Psoas muscle (tissue), 8 donors: ENCODE results near the gene TRIM36. TPM values are rescaled to one million over a fixed set of nuclear protein-coding genes. Genes with fewer than 3 reads are reported as not detected.

ENCODE experiments used
- ATAC-seq, 4 donors: fragments of 200-7000 bp; cut with Tn5 transposase; one replicate each; pipeline ENCODE4 v1.9.1; 2020; ENCODE audit warnings: moderate library complexity in 3 of 4, mild to moderate bottlenecking in 2 of 4
- DNase-seq, 2 donors: peaks; one replicate each; pipeline ENCODE4 v3.0.0-alpha.2; 2020
- H3K27ac ChIP-seq: fragments of 200-600 bp; one replicate; pipeline ENCODE4 v1.8.0; 2022
- H3K27me3 ChIP-seq, 3 donors: fragments of 200-600 bp in 1 of 3; one replicate each; pipeline versions ENCODE4 v1.6.1 to v1.8.0; 2013 to 2022; ENCODE audit warnings: low read length in 2 of 3, mild to moderate bottlenecking in 2 of 3, moderate library complexity in 1 of 3; ENCODE audit not compliant: insufficient read depth in 3 of 3
- H3K36me3 ChIP-seq, 2 donors: fragments of 200-600 bp in 1 of 2; one replicate each; pipeline versions ENCODE4 v1.6.1 to v1.8.0; 2013 to 2022; ENCODE audit warnings: low read depth in 1 of 2, mild to moderate bottlenecking in 1 of 2, moderate library complexity in 1 of 2; ENCODE audit not compliant: insufficient read depth in 1 of 2
- H3K4me1 ChIP-seq: fragments of 200-600 bp; one replicate; pipeline ENCODE4 v1.8.0; 2022
- H3K4me3 ChIP-seq: fragments of 200-600 bp; one replicate; pipeline ENCODE4 v1.8.0; 2022; ENCODE audit warnings: mild to moderate bottlenecking
- H3K9me3 ChIP-seq: fragments of 200-600 bp; one replicate; pipeline ENCODE4 v1.8.0; 2022
- CTCF ChIP-seq: fragments of 200-600 bp; IDR thresholded peaks from one replicate; pipeline ENCODE4 v1.8.0; 2022; ENCODE audit warnings: antibody characterized with exemption
- WGBS, 3 donors: extraction: QIAGEN DNeasy Blood & Tissue Kit; methylation state at CpG; one replicate each; pipeline versions ENCODE4 v1.1.6 to v1.1.7; 2013; 5-methylcytosine and 5-hydroxymethylcytosine counted together
- intact Hi-C, 2 donors: fragments of 100-400 bp; cut with DNase I; formaldehyde crosslinking; loops; one replicate each; pipeline versions ENCODE4 v1.11.0 to v1.14.2; 2022
- polyA plus RNA-seq, 3 donors: library from polyadenylated mRNA; stranded (reverse); fragments of 200-250 nt; gene quantifications; one replicate each; pipeline ENCODE4 v1.2.3, GENCODE V29; 2013
- total RNA-seq, 4 donors: library from RNA; stranded (reverse); fragmentation: NEBNext Ultra II Directional in 2 of 4; extraction: Animal tissue kit (Norgen Biotek cat#: 25700) in 2 of 4; gene quantifications; one replicate each; pipeline versions ENCODE4 v1.2.1 to v1.2.4, GENCODE V29; 2021 to 2023
- donor health status: healthy with polysubstance abuse.
- donor health status: DM: no; HTN: no; CAD: no; lungs with moderate emphysema.
- donor health status: Bipolar disorder and iron deficiency.
- donor health status: healthy.
- donor health status: DM: yes; HTN: yes; CAD: no.
- donor health status: DM: no; HTN: no; CAD: no.
- donor health status: DM: no; HTN: no; CAD: no.
- donor health status: DM: yes; HTN: yes; CAD: no.

TRIM36 gene
- total and polyA plus RNA-seq, 7 donors, result 0.04 to 0.75 (median 0.47) TPM; not detected in 2

GRCh38 chr5:115170134-115170928, 623 bp upstream of the TRIM36 start:
- 2 to 3% (median 2%) methylated on average over 55 to 69 of the region's 69 CpGs for WGBS, 3 donors
- no peak overlapping the region for H3K27ac ChIP-seq
- intact Hi-C loops, result no loop called here
- no peak for TF ChIP-seq CTCF
- DNase-seq, result no peak
- peak; percentile 63 to 77 (median 65) for ATAC-seq
- H3K4me1 ChIP-seq, result no peaks in the 10 kb centered on the region
- peaks cover 0 to 33% (median 7%) of the 10 kb centered on the region in 3 donors for H3K27me3 ChIP-seq
- peak overlapping the region; percentile 83 for H3K4me3 ChIP-seq
- no peaks in the 10 kb centered on the region for H3K9me3 ChIP-seq
- H3K36me3 ChIP-seq, result no peaks in the 10 kb centered on the region

GRCh38 chr5:115168829-115169486, 750 bp downstream of the TRIM36 start:
- H3K9me3 ChIP-seq, result no peaks in the 10 kb centered on the region
- peak in 1 of 4 donors; percentile 28 for ATAC-seq
- H3K27me3 ChIP-seq, result peaks cover 0 to 44% (median 7%) of the 10 kb centered on the region in 3 donors

GRCh38 chr5:115166744-115167393, 2.8 kb downstream of the TRIM36 start:
- 93 to 98% (median 96%) methylated on average over 12 of the region's 12 CpGs for WGBS, 3 donors

More at GRCh38 chr5:115168829-115169486, 750 bp downstream of the TRIM36 start:
- H3K4me1 ChIP-seq, result no peaks in the 10 kb centered on the region
- intact Hi-C loops, result no loop called here
- 2 to 3% (median 2%) methylated on average over 41 of the region's 41 CpGs for WGBS, 3 donors
- H3K4me3 ChIP-seq, result peak overlapping the region; percentile 83
- DNase-seq, result no peak
- TF ChIP-seq CTCF, result no peak
- no peaks in the 10 kb centered on the region for H3K36me3 ChIP-seq
- H3K27ac ChIP-seq, result peak overlapping the region; percentile 47

GRCh38 chr5:115165790-115166189, 3.9 kb downstream of the TRIM36 start:
- peaks cover 0 to 43% (median 7%) of the 10 kb centered on the region in 3 donors for H3K27me3 ChIP-seq
- ATAC-seq, result no peak
- no peaks in the 10 kb centered on the region for H3K36me3 ChIP-seq
- 56 to 82% (median 70%) methylated on average over 5 of the region's 5 CpGs for WGBS, 3 donors
- no peak for DNase-seq
- intact Hi-C loops, result no loop called here
- H3K4me3 ChIP-seq, result no peak overlapping the region
- no peaks in the 10 kb centered on the region for H3K9me3 ChIP-seq
- no peak overlapping the region for H3K27ac ChIP-seq
- H3K4me1 ChIP-seq, result no peaks in the 10 kb centered on the region
- TF ChIP-seq CTCF, result no peak

More at GRCh38 chr5:115166744-115167393, 2.8 kb downstream of the TRIM36 start:
- ATAC-seq (no peak), DNase-seq (no peak)
- no peaks in the 10 kb centered on the region for H3K4me1 ChIP-seq
- H3K36me3 ChIP-seq, result no peaks in the 10 kb centered on the region
- peaks cover 0 to 43% (median 7%) of the 10 kb centered on the region in 3 donors for H3K27me3 ChIP-seq
- no peak overlapping the region for H3K27ac ChIP-seq
- no peaks in the 10 kb centered on the region for H3K9me3 ChIP-seq
- intact Hi-C loops, result no loop called here
- no peak for TF ChIP-seq CTCF
- H3K4me3 ChIP-seq, result no peak overlapping the region
